K562 (cell line): ENCODE data around the gene DZIP1. TPM values are rescaled to one million over a fixed set of nuclear protein-coding genes. Genes with fewer than 3 reads are reported as not detected.

ENCODE experiments used
- polyA plus RNA-seq, 8 experiments: library from polyadenylated mRNA; depleted of rRNA in 4 of 8; stranded (reverse) in 5 of 8; unstranded in 3 of 8; fragments of >200 nt; fragmentation: Nextera tagmentation in 2 of 8; fragmentation: Illumina TruSeq in 1 of 8; extraction: Ambion mirVana in 2 of 8; extraction: Trizol in 1 of 8; gene quantifications; 2 replicates each; pipeline versions ENCODE4 v1.2.1 to v1.2.3, GENCODE V29; 2011 to 2014; ENCODE audit warnings: inconsistent platforms in 1 of 8, missing spikeins in 1 of 8
- total RNA-seq, 7 experiments: library from RNA; depleted of rRNA in 6 of 7; stranded (reverse); fragments of >200 nt in 6 of 7; fragmentation: Illumina TruSeq in 2 of 7; extraction: Trizol in 2 of 7; gene quantifications; 2 replicates each; pipeline versions ENCODE4 v1.2.1 to v1.2.3, GENCODE V29; 2011 to 2021; ENCODE audit warnings: low replicate concordance in 1 of 7
- TF ChIP-seq, protein P1 (sequence below): sonication (generic); formaldehyde crosslinking; IDR thresholded peaks from 2 replicates; pipeline ENCODE4 v1.4.0; 2020; ENCODE audit warnings: mild to moderate bottlenecking, missing genetic modification reagents
- TF ChIP-seq, protein P2 (sequence below), 2 experiments: fragments of 450-650 bp in 1 of 2; IDR thresholded peaks; 2 replicates each; pipeline ENCODE4 v1.6.1; 2011 to 2017; ENCODE audit warnings: low read depth in 2 of 2, antibody characterized with exemption in 1 of 2, borderline replicate concordance in 1 of 2, low read length in 1 of 2, mild to moderate bottlenecking in 1 of 2, mixed read lengths in 1 of 2; ENCODE audit not compliant: control insufficient read depth in 1 of 2

Gene DZIP1
- total and polyA plus RNA-seq, 9 of the 15 experiments (the other 6 are each of a cell fraction or from before 2014, with no cell fraction given), result 0.07 TPM; not detected in 8

DNA sequence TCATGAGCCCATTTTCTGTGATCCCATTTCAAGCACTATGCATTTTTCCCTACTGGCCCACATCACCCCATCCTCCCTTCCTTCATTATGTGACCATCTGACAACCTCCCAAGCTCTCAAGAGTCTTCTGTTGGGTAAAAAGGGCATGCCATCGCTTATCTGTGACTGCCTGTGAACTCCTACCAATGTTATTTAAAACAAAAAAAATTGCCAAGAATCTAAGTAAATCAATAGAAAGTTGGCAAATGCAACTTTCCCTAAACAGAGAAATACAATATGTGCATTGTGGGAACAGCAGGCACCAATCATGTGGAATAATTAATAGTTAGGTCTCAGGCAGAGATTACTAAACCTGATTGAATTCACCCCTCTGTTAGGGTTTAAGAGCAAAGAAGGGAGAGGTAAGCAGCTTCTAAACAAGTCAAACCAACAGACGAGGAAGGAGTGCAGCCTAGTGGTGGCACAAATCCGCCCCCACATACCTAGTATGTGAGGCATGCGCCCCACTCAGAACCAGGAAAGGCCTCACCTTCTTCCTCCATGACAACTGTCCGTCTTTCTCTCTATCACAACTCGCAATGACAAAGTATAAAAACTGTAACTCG lies 29.8 kb downstream of the DZIP1 start (continued):
- TF ChIP-seq, protein P1, sequence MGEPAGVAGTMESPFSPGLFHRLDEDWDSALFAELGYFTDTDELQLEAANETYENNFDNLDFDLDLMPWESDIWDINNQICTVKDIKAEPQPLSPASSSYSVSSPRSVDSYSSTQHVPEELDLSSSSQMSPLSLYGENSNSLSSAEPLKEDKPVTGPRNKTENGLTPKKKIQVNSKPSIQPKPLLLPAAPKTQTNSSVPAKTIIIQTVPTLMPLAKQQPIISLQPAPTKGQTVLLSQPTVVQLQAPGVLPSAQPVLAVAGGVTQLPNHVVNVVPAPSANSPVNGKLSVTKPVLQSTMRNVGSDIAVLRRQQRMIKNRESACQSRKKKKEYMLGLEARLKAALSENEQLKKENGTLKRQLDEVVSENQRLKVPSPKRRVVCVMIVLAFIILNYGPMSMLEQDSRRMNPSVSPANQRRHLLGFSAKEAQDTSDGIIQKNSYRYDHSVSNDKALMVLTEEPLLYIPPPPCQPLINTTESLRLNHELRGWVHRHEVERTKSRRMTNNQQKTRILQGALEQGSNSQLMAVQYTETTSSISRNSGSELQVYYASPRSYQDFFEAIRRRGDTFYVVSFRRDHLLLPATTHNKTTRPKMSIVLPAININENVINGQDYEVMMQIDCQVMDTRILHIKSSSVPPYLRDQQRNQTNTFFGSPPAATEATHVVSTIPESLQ (CRISPR knock-in tag), result no peak
- TF ChIP-seq, protein P2, sequence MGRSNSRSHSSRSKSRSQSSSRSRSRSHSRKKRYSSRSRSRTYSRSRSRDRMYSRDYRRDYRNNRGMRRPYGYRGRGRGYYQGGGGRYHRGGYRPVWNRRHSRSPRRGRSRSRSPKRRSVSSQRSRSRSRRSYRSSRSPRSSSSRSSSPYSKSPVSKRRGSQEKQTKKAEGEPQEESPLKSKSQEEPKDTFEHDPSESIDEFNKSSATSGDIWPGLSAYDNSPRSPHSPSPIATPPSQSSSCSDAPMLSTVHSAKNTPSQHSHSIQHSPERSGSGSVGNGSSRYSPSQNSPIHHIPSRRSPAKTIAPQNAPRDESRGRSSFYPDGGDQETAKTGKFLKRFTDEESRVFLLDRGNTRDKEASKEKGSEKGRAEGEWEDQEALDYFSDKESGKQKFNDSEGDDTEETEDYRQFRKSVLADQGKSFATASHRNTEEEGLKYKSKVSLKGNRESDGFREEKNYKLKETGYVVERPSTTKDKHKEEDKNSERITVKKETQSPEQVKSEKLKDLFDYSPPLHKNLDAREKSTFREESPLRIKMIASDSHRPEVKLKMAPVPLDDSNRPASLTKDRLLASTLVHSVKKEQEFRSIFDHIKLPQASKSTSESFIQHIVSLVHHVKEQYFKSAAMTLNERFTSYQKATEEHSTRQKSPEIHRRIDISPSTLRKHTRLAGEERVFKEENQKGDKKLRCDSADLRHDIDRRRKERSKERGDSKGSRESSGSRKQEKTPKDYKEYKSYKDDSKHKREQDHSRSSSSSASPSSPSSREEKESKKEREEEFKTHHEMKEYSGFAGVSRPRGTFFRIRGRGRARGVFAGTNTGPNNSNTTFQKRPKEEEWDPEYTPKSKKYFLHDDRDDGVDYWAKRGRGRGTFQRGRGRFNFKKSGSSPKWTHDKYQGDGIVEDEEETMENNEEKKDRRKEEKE (IDR thresholded peaks at IDR 0.05; ENCODE audit: borderline replicate concordance in 1 of 2, control insufficient read depth in 1 of 2, low read depth in 2 of 2, low read length in 1 of 2), result no peak
